Measurements from ENCODE around the gene ATG2A.

The ATG2A gene

DNA sequence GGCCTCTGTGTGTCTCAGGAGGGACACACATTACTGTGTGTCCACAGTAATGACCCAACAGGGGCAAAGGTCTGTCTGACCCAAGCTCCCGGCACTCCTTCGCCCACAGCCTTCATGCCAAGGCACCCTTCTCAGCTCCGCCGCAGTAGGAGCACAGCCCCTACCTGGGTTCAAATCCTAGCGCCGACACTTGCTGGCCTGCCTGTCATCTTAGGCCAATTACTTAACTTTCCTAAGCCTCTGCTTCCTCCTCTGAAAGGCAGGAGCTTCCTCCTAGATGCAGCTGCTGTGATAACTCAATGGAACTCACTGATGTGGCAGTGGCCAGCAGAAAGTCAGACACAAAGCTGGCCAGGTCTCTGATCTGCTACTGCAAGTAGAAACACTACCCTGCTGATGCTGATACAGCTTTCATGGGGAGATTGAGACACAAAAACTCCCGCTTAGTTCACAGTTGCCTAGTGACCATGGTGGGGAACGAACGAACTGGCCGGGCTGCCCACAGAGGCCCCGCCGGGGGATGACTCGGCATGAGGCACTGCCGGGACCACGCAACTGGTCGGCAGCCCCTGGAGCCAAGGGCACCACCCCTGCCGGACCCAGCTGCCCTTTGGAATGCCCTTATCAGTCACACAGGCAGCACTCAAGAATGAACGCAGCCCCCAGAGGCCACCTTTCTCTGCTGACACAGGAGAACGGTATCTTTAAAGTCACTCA lies 46.7 kb downstream of the ATG2A start:
- no peak for DNase-seq (ENCODE audit: low read depth)

- no peak for DNase-seq (ENCODE audit: low read depth)
Measured at GRCh38 chr11:64869571-64870175, 47.3 kb downstream of the ATG2A start.

GRCh38 chr11:64868904-64869570 lies 48.0 kb downstream of the ATG2A start:
- no peak for DNase-seq (ENCODE audit: low read depth)

GRCh38 chr11:64867748-64868462 lies 49.1 kb downstream of the ATG2A start:
- DNase-seq (ENCODE audit: low read depth) = no peak

- DNase-seq (ENCODE audit: low read depth) = no peak
Measured at GRCh38 chr11:64866173-64866491, 50.9 kb downstream of the ATG2A start.

DNA sequence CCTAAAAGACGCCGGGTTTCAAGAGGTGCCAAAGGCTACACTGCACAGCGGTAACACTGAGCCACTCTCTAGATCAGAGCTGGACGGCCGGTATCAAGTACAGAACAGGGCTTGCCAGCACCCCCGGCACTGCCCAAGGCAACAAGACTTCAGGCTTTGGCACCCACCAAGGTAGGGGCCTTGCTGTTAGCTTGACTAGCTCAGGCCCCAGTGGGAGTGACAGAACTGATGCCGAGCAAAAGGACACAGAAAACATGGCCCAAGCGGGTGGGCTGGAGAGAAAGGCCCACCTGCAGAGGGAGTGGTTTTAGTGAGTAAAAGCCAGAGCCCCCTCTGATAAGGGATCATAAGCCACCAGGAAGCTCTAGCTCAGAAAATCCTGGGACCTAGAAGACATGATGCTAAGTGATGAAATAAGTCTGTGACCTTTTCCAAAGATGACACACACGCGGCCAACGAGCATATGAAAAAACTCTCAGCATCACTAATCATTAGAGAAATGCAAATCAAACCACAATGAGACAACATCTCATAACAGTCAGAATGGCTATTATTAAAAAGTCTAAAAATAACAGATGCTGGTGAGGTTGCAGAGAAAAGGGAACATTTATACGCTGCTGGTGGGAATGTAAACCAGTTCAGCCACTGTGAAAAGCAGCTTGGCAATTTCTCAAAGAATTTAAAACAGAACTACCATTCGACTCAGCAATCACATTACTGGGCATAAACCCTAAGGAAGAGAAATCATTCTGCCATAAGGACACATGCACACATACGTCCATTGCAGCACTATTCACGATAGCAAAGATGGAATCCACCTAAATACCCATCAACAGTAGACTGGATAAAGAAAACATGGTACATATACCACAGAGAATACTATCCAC lies 51.5 kb downstream of the ATG2A start:
- DNase-seq (ENCODE audit: low read depth) = no peak

GRCh38 chr11:64864473-64865285 lies 52.3 kb downstream of the ATG2A start:
- DNase-seq (ENCODE audit: low read depth) = no peak

DNA sequence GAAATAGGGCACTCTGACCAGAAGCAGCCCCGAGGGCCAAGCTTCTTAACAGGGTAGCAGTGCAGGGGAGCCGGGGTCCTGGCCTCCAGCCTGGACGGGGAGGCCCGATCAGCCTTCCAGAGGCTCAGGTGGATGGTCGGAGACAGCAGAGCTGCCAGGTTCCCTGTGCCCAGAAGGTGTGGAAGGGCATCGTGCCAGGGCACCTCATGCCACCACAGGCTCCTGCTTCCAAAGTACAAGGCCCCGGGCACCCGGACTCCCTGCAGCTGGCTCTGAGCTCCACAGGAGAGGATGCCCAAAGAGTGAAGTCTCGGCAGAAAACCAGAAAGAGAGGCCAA lies 52.9 kb downstream of the ATG2A start:
- no peak for DNase-seq (ENCODE audit: low read depth)

DNA sequence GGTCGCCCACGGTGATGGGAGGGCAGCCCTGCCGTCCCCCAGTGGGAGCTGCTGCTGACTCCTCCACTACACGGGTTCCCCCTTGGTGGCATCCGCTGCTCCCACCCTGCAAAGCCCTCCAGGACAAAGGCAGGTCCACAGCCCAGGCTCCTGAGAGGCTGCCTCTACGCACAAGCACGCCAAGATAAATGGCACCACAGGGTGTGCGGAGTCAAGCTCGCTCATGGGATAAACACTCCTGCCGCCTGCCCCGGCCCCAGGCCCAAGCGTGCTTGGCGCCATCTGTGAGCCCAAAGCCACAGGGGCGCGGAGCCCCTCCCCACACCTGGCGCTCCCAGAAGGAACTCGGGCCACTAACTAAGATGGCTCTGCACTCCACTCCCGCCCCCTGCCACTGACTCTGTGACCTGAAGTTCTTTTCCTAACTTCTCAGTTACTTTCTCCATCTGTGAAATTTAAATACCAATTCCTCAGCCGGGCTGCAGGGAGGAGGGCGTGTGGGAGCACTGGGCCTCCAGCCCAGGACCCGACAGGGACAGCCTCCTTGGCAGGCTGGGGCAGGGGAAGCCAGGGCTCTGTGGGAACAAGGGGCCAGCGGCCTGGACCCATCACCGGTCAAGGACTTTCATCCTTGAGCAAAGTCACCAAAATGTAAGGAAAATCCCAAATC lies 53.5 kb downstream of the ATG2A start:
- DNase-seq (ENCODE audit: low read depth) = no peak

- DNase-seq (ENCODE audit: low read depth) = no peak
Measured at GRCh38 chr11:64862987-64863390, 54.0 kb downstream of the ATG2A start.

DNA sequence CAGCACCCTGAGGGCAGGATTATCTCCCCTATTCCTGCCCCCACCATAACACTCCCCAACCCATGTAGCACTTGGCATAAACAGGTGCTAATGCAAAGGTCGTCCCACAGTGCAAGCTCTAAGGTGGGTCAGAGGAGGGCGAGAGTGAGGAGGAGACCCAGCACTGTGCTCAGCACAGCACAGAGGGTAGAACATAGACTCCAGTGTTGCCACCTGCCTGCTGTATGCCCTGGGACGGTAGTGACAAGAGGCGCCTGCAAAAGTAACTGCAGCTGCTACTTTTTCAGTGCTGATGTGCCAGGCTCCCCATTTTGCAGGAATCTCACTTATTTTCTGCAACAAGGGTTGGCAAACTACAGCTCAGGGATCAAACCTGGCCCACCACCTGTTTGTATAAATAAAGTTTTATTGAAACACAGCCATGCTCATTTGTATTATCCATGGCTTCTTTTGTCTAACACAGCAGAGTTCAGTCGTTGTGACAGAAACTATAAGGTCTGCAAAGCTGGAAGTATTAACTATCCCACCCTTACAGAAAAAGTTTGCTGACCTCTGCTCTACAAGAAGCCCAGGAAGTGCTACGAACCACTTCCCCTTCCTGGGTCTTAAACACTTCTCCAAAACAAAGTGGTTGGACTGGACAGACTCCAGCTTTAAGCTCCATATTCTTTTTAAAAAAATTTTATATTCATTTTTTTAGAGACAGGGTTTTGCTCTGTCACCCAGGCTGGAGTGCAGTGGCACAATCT lies 55.6 kb downstream of the ATG2A start:
- no peak for DNase-seq (ENCODE audit: low read depth)

DNA sequence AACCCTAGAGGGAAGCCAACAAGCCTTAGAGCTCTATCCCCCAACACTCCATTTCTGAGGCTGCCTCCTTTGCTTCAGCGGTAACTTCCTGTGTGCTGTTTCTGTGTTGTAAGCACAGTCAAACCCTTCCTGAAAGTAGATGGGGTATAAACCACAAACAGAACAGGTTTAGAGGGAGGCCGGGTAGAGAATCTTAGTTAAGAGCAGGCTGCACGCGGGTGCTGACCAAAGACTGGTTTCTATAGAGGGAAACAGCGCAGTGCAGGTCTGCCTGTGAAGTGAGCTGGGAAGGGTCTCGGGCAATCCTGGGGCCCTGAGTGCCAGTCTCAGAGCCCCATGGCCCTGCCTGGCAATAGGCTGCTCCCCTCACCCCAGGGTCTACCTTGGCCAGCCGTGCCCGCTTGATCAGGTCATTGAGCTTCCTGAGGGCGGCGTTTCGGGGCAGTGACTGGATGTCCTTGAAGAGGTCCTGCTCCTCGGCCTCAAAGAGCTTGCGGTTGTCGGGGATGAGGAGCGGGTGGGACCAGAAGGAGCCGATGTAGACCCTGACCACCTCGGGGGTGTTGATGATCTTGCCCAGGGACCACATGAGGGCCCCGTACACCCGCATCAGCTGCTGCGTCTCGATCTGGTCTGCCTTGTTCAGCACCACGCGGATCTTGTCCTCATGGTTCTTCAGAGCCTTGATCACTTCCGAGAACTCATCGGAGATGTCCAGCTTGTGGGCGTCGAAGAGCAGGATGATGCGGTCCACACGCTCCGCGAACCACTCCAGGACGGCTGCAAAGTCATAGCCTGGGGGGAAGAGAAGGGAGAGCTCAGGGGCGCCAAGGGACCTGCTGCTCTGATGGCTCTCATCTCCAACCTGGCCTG lies 57.2 kb downstream of the ATG2A start:
- DNase-seq (ENCODE audit: low read depth) = no peak

GRCh38 chr11:64858467-64859263 lies 58.3 kb downstream of the ATG2A start:
- no peak for DNase-seq (ENCODE audit: low read depth)

DNA sequence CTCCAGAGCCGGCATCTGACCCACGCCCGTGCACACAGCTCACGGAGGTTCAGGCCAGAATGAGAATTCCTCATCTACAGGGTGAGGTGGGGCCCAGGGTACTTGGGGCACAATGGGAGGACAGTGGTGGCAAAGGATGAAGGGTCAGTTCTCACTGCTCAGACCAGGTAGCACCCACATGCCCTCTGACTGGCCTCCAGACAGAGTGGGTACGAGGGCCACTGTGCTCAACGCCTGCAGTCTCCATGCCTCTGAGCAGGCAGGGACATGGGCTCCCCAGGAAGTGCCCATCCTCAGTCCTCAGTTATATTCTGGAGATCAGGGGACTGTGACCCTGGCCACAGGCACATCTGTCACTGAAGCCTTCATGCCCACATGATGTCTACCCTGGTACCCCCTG lies 59.5 kb downstream of the ATG2A start:
- DNase-seq (ENCODE audit: low read depth) = no peak

DNA sequence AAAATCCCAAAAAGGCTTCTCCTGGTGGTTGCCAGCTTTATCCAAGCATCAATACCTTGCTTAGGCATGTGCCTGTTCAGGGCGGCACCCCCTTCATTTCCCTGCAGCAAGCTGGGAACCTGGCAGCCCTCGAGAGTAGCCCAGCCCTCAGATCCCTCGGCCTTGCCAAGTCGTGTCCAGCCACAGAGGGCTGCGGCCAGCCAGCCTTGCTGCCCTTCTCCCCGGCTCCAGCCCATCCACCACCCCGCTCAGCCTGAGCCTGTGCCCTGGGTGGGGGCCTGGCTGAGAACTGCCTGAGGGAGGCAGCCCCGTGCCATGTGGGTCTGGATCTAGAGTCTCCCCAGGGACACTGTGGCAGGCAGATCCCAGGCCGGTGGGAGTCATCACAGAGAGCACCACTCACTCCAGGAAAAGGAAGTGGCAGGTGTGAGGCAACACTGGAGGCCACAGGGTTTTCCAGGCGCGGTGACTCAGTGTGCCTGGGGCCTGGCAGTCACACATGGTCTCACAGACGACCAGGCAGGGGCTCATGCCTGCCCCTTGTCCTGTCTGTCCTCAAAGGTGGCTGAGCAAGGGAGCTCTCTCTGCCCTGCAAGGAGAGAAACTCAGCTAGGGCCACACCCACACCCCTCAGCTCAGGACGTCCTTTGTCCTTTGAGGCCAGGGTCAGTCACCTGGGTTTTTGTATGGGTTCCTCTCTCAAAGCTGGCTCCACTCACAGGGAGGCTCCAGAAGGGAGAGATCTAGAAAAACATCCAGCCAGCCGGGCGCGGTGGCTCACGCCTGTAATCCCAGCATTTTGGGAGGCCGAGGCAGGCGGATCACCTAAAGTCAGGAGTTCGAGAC lies 60.4 kb downstream of the ATG2A start:
- no peak for DNase-seq (ENCODE audit: low read depth)

DNA sequence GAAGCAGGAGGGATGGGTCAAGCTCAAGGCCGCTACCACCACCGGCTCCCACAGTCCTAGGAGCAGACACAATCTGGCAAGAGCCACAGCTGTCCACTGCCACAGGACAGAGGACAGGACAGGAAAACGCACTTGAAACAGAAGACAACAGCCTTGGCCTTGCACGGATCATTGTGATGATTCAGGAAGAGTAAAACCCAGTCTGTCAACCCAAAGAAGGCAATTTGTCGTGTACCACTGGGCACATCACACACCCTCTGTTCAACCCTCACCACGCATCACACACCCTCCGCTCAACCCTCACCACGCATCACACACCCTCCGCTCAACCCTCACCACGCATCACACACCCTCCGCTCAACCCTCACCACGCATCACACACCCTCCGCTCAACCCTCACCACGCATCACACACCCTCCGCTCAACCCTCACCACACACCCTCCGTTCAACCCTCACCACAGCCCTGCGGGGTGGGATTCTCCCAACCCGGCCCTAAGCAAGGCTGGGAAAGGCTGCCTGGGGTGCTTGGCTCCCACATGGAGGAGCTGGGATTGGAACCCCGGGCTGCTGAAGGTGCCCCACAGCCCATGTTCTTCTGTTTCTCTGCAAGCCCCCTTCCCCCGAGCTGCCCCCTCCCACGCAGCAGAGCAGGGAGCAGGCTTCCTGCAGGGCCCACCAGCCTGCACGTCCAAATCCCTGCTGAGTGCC lies 61.3 kb downstream of the ATG2A start:
- no peak for DNase-seq (ENCODE audit: low read depth)

All from stimulated activated CD8-positive, alpha-beta memory T cell treated with anti-CD3 and anti-CD28 coated beads, Interleukin-7, amount 100 ng/mL, for 24 hours (primary cell).